BJ (cell line): ENCODE data around the gene PHACTR1. TPM values are rescaled to one million over a fixed set of nuclear protein-coding genes. Genes with fewer than 3 reads are reported as not detected.

Experiments
- CTCF ChIA-PET: fragments of 350-600 bp; formaldehyde crosslinking; extraction: SDS; loops from one replicate; lab custom pipeline; 2021; ENCODE audit warnings: antibody characterized with exemption, inconsistent platforms; lab: Yijun Ruan, JAX
- POLR2A ChIA-PET: fragments of 300-600 bp; sonication (Branson Sonifier 250); formaldehyde crosslinking; extraction: SDS; loops from one replicate; lab custom pipeline; 2021; ENCODE audit warnings: antibody characterized with exemption; lab: Charles Lee
- DNase-seq: peaks from one replicate; pipeline ENCODE4 v3.0.0-alpha.2; 2011; ENCODE audit warnings: low read depth
- H3K27me3 ChIP-seq: 2 replicates; pipeline ENCODE4 v1.6.0; 2011; ENCODE audit warnings: low read length; ENCODE audit not compliant: control insufficient read depth, insufficient read depth
- H3K36me3 ChIP-seq: 2 replicates; pipeline ENCODE4 v1.5.1; 2011; ENCODE audit warnings: low read length; ENCODE audit not compliant: control insufficient read depth, insufficient read depth
- H3K4me3 ChIP-seq: 2 replicates; pipeline ENCODE4 v1.5.1; 2011; ENCODE audit warnings: low read depth, mild to moderate bottlenecking, control low read depth, low read length
- polyA plus RNA-seq: library from polyadenylated mRNA; depleted of rRNA; stranded (reverse); fragments of >200 nt; gene quantifications from 2 replicates; pipeline ENCODE4 v1.2.3, GENCODE V29; 2011
- TF ChIP-seq, protein P1 (sequence below): IDR thresholded peaks from 2 replicates; pipeline ENCODE4 v1.5.1; 2011; ENCODE audit warnings: low read depth, mild to moderate bottlenecking, control low read depth, inconsistent platforms, low read length, moderate library complexity; ENCODE audit not compliant: insufficient read depth

PHACTR1 gene
- polyA plus RNA-seq, 1 experiment, result 0.40 TPM

DNA sequence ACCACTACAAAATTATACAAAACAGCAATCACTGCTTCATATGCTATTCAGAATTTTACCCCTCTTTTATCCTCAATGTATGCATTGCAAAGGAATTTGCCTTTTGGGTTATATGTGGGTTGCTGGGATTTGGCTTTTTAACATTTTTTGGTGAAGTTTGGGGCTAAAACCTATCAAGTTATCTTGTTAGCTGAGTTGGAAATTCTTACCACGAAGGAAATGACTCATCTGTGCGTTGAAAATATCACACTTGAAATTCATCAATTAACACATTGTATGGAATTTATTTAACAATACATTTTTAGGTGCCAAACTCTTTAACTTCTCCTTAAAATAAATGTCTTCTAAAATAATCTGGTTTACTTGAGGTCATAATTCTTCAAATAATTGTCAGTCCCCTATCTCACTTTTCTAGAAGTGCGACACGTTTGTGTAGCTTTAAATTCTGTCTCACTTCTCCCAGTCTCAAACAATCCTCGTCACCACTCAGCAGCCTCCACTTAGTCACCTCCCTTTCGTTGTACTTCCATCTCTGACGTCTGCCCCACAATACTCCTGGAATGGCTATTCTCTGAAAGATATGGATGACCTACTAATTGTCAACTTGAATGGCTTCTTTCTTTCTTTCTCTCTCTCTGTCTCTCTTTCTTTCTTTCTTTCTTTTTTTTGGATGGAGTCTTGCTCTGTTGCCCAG is 88.5 kb downstream of the PHACTR1 start:
- DNase-seq, result no peak
- POLR2A ChIA-PET, result no interaction called here
- CTCF ChIA-PET, result no interaction called here
- TF ChIP-seq, protein P1, sequence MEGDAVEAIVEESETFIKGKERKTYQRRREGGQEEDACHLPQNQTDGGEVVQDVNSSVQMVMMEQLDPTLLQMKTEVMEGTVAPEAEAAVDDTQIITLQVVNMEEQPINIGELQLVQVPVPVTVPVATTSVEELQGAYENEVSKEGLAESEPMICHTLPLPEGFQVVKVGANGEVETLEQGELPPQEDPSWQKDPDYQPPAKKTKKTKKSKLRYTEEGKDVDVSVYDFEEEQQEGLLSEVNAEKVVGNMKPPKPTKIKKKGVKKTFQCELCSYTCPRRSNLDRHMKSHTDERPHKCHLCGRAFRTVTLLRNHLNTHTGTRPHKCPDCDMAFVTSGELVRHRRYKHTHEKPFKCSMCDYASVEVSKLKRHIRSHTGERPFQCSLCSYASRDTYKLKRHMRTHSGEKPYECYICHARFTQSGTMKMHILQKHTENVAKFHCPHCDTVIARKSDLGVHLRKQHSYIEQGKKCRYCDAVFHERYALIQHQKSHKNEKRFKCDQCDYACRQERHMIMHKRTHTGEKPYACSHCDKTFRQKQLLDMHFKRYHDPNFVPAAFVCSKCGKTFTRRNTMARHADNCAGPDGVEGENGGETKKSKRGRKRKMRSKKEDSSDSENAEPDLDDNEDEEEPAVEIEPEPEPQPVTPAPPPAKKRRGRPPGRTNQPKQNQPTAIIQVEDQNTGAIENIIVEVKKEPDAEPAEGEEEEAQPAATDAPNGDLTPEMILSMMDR, result no peak
- Histone ChIP-seq H3K4me3 (no peak overlapping the region), H3K36me3 (no peaks in the 10 kb centered on the region), H3K27me3 (no peaks in the 10 kb centered on the region)

DNA sequence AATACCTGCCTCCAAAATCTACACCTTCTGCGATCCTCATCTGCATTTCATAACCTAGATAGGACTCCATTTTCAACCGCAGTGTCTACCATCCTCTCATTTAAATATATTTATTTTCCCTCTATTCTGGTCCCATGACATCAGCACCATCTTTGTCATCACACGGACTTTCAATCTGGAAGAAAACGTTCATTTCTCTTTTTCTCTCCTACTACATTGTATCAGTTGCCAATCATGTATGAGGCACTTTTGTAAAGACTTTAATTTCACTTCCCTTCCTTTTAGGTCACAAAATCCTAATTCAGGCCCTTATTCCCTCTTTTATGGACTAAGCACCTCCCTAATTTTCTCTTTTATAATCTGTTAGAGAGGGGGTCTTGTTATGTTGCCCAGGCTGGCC is 89.6 kb downstream of the PHACTR1 start:
- no peak overlapping the region for H3K4me3 ChIP-seq
- POLR2A ChIA-PET, result no interaction called here
- CTCF ChIA-PET, result no interaction called here
- DNase-seq, result no peak
- no peaks in the 10 kb centered on the region for H3K36me3 ChIP-seq
- H3K27me3 ChIP-seq, result no peaks in the 10 kb centered on the region
- TF ChIP-seq, protein P1, result no peak

DNA sequence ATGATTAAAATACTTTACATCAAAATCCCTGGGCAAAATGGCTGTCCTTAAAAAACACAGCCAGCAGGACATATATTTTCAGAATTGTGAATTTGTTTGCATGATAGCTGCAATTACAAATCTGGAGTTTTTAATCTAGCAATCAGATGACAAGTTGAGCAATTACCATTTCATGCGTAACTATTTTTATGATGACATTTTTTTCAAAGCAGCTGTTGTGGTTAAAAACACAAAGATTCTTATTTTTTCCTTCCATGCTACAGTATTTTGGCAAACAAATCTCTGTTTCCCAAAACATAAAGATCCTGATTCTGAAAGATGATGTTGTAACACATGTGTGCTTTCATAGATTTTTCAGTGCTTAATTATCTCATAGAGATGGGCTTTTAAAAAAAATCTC is 90.2 kb downstream of the PHACTR1 start:
- DNase-seq, result no peak
- Histone ChIP-seq H3K36me3 (no peaks in the 10 kb centered on the region), H3K4me3 (no peak overlapping the region), H3K27me3 (no peaks in the 10 kb centered on the region)
- ChIA-PET CTCF (no interaction called here), POLR2A (no interaction called here)
- TF ChIP-seq, protein P1, result no peak

DNA sequence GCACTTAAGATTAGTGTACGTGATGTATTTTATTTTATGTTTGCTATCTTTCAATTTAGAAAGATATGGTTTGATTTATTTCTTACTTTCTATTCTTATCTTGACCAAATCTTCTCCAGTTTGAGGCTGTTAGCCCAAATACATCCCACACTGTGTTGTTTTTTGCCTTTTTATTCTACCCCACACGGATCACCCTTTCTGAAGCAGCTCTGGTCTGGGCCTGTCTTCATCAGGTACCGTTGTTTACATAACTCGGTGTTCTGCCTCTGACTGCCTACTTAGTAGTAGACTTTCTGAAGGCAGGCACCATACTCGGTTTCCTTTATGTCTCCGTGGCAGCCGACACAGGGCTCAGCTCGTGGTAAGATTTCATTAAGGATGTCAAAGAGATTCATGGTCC is 95.0 kb downstream of the PHACTR1 start:
- ChIA-PET POLR2A (no interaction called here), CTCF (interaction anchor here (0.6 kb wide), 1 partner anchor 169 kb away, joined by 3 read pairs; no protein-coding TSS in a partner anchor)
- Histone ChIP-seq H3K4me3 (no peak overlapping the region), H3K27me3 (no peaks in the 10 kb centered on the region), H3K36me3 (no peaks in the 10 kb centered on the region)
- TF ChIP-seq, protein P1, result no peak
- DNase-seq, result no peak

DNA sequence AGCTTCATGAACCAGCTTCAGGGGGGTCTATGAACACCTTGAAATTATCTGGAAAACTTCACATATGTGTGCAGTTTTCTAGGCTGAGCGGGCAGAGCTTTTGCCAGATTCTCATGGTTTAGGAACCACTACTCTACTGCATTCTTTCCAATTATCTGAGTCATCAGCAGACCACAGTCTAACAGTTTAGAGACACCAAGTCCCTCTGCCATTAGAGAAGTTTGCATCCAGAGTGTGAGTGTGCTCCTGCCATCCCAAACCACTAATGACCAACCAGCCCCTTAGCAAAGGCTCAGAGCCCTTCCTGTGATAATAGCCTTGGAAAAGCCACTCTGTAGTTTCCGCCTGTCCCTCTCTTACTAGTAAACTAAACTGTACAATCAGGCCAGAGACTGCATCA is 96.8 kb downstream of the PHACTR1 start:
- TF ChIP-seq, protein P1, result no peak
- DNase-seq, result no peak

More for the DNA sequence above, 96.8 kb downstream of the PHACTR1 start:
- Histone ChIP-seq H3K36me3 (no peaks in the 10 kb centered on the region), H3K4me3 (no peak overlapping the region), H3K27me3 (no peaks in the 10 kb centered on the region)
- POLR2A ChIA-PET, result no interaction called here
- CTCF ChIA-PET, result interaction anchor here (0.7 kb wide), 1 partner anchor 23 kb away, joined by 3 read pairs; no protein-coding TSS in a partner anchor
